Breast epithelium (tissue), 3 donors: Measurements from ENCODE around the gene OR2A7.
"Not testable (repeated sequence)": the region's sequence is repeated elsewhere in the genome, so short reads cannot be mapped to it uniquely, and the experiment has no call there.

Experiments
- POLR2AphosphoS5 ChIP-seq, 3 donors: sonication (generic); formaldehyde crosslinking; IDR thresholded peaks; one replicate each; pipeline ENCODE4 v1.6.1; 2017; ENCODE audit warnings: antibody characterized with exemption in 3 of 3
- TF ChIP-seq, protein P1 (sequence below), 3 donors: fragments of 450-650 bp; IDR thresholded peaks; one replicate each; pipeline ENCODE4 v1.5.1; 2016 to 2017; ENCODE audit warnings: antibody characterized with exemption in 3 of 3, mild to moderate bottlenecking in 3 of 3, moderate library complexity in 3 of 3

DNA sequence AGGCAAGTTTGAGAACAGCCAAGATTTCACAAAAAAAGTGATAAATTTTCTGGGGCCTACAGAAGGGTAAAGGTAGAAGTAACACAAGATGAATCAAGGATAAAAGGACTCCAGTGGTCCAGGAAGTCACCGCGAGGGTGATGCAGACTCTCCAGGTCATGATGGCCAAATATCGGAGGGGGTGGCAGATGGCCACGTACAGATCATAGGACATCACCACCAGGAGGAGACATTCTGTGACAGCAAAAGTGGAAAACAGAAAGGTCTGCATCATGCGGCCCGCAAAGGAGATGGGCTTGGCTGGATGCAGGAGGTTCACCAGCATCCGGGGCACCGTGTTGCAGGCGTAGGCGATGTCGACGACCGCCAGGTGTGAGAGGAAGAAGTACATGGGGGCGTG is 5.5 kb downstream of the OR2A7 start:
- TF ChIP-seq, protein P1, sequence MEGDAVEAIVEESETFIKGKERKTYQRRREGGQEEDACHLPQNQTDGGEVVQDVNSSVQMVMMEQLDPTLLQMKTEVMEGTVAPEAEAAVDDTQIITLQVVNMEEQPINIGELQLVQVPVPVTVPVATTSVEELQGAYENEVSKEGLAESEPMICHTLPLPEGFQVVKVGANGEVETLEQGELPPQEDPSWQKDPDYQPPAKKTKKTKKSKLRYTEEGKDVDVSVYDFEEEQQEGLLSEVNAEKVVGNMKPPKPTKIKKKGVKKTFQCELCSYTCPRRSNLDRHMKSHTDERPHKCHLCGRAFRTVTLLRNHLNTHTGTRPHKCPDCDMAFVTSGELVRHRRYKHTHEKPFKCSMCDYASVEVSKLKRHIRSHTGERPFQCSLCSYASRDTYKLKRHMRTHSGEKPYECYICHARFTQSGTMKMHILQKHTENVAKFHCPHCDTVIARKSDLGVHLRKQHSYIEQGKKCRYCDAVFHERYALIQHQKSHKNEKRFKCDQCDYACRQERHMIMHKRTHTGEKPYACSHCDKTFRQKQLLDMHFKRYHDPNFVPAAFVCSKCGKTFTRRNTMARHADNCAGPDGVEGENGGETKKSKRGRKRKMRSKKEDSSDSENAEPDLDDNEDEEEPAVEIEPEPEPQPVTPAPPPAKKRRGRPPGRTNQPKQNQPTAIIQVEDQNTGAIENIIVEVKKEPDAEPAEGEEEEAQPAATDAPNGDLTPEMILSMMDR (IDR thresholded peaks at IDR 0.05): not testable (repeated sequence)
- not testable (repeated sequence) for TF ChIP-seq POLR2AphosphoS5 (IDR thresholded peaks at IDR 0.05)
